Astrocyte (in vitro differentiated cells and primary cell): ENCODE measurements around the gene ABCC10. TPM values are rescaled to one million over a fixed set of nuclear protein-coding genes. Genes with fewer than 3 reads are reported as not detected.

Experiments used
- DNase-seq: peaks from one replicate; pipeline ENCODE4 v3.0.0-alpha.2; 2010; ENCODE audit warnings: low read depth
- FAIRE-seq: peaks from 2 replicates; lab custom pipeline; 2011; peaks lifted over from hg19 to GRCh38; lab: Jason Lieb, UNC
- H2AFZ ChIP-seq: 2 replicates; pipeline ENCODE4 v1.6.0; 2012; ENCODE audit warnings: low read depth, low read length, inconsistent platforms
- H3K27ac ChIP-seq: 2 replicates; pipeline ENCODE4 v1.5.1; 2011; ENCODE audit warnings: low read depth, low read length, inconsistent platforms
- H3K27me3 ChIP-seq: 2 replicates; pipeline ENCODE4 v1.6.0; 2011; ENCODE audit warnings: low read length, inconsistent platforms; ENCODE audit not compliant: insufficient read depth
- H3K36me3 ChIP-seq: 2 replicates; pipeline ENCODE4 v1.5.1; 2011; ENCODE audit warnings: low read length, inconsistent platforms; ENCODE audit not compliant: insufficient read depth
- H3K4me1 ChIP-seq: 2 replicates; pipeline ENCODE4 v1.5.1; 2011; ENCODE audit warnings: low read length, inconsistent platforms; ENCODE audit not compliant: insufficient read depth
- H3K4me2 ChIP-seq: 2 replicates; pipeline ENCODE4 v1.6.0; 2012; ENCODE audit warnings: low read length, inconsistent platforms
- H3K4me3 ChIP-seq: 2 replicates; pipeline ENCODE4 v1.5.1; 2011; ENCODE audit warnings: low read depth, mild to moderate bottlenecking, low read length, inconsistent platforms; ENCODE audit not compliant: insufficient read depth
- H3K79me2 ChIP-seq: 2 replicates; pipeline ENCODE4 v1.6.0; 2012; ENCODE audit warnings: mild to moderate bottlenecking, low read length, inconsistent platforms; ENCODE audit not compliant: insufficient read depth
- H3K9ac ChIP-seq: 2 replicates; pipeline ENCODE4 v1.6.0; 2012; ENCODE audit warnings: mild to moderate bottlenecking, low read length, inconsistent platforms
- H3K9me3 ChIP-seq: 2 replicates; pipeline ENCODE4 v1.5.1; 2012; ENCODE audit warnings: low read depth, mild to moderate bottlenecking, low read length, inconsistent platforms; ENCODE audit not compliant: insufficient read depth
- H4K20me1 ChIP-seq: 2 replicates; pipeline ENCODE4 v1.6.0; 2012; ENCODE audit warnings: low read length, inconsistent platforms; ENCODE audit not compliant: insufficient read depth
- H3K27ac Mint-ChIP-seq: one replicate; pipeline ENCODE4 v1.8.0; 2021; ENCODE audit warnings: mild to moderate bottlenecking, mixed read lengths; ENCODE audit not compliant: unreplicated experiment
- H3K27me3 Mint-ChIP-seq: one replicate; pipeline ENCODE4 v1.8.0; 2021; ENCODE audit warnings: low read depth, mixed read lengths; ENCODE audit not compliant: unreplicated experiment
- H3K36me3 Mint-ChIP-seq: one replicate; pipeline ENCODE4 v1.8.0; 2021; ENCODE audit warnings: low read depth, mixed read lengths; ENCODE audit not compliant: unreplicated experiment
- H3K4me1 Mint-ChIP-seq: one replicate; pipeline ENCODE4 v1.8.0; 2021; ENCODE audit warnings: low read depth, mixed read lengths; ENCODE audit not compliant: unreplicated experiment
- H3K4me3 Mint-ChIP-seq: one replicate; pipeline ENCODE4 v1.8.0; 2021; ENCODE audit warnings: mild to moderate bottlenecking, moderate library complexity, mixed read lengths; ENCODE audit not compliant: unreplicated experiment
- H3K9me3 Mint-ChIP-seq: one replicate; pipeline ENCODE4 v1.8.0; 2021; ENCODE audit warnings: mild to moderate bottlenecking, mixed read lengths; ENCODE audit not compliant: unreplicated experiment
- CTCF ChIP-seq: IDR thresholded peaks from 2 replicates; pipeline ENCODE4 v1.5.1; 2011; ENCODE audit warnings: low read depth, mild to moderate bottlenecking, inconsistent platforms, low read length, moderate library complexity; ENCODE audit not compliant: insufficient read depth
- EZH2 ChIP-seq: IDR thresholded peaks from 2 replicates; pipeline ENCODE4 v1.6.1; 2012; ENCODE audit warnings: mild to moderate bottlenecking, low read length, inconsistent platforms; ENCODE audit not compliant: insufficient read depth
- total RNA-seq: library from RNA; stranded (reverse); gene quantifications from 2 replicates; pipeline ENCODE4 v1.2.1, GENCODE V29; 2021

Gene ABCC10
- total RNA-seq, 1 donor from 2014 or later, result 37.2 TPM

- Histone ChIP-seq H3K4me2 (no peak overlapping the region), H3K9me3 (no peaks in the 10 kb centered on the region), H2AFZ (no peak overlapping the region), H3K36me3 (peaks cover 5% of the 10 kb centered on the region), H3K4me3 (no peak overlapping the region), H3K79me2 (no peaks in the 10 kb centered on the region), H3K27me3 (peaks cover 1% of the 10 kb centered on the region), H4K20me1 (peaks cover 12% of the 10 kb centered on the region), H3K9ac (no peak overlapping the region), H3K27ac (no peak overlapping the region), H3K4me1 (no peaks in the 10 kb centered on the region)
- peaks cover 25% of the 10 kb centered on the region for H3K36me3 Mint-ChIP-seq
- TF ChIP-seq CTCF, result no peak
- TF ChIP-seq EZH2, result no peak
- DNase-seq, result no peak
- no peaks in the 10 kb centered on the region for H3K4me1 Mint-ChIP-seq
- no peaks in the 10 kb centered on the region for H3K9me3 Mint-ChIP-seq
- H3K27me3 Mint-ChIP-seq, result peaks cover 7% of the 10 kb centered on the region
- FAIRE-seq, result no peak
- no peak overlapping the region for H3K4me3 Mint-ChIP-seq
- H3K27ac Mint-ChIP-seq, result no peak overlapping the region
These were observed 23.4 kb downstream of the ABCC10 start for GRCh38 chr6:43450699-43451131.

GRCh38 chr6:43451348-43451747 is 24.0 kb downstream of the ABCC10 start:
- no peaks in the 10 kb centered on the region for H3K4me1 ChIP-seq
- H3K9ac ChIP-seq, result no peak overlapping the region
- H2AFZ ChIP-seq, result no peak overlapping the region
- H3K9me3 ChIP-seq, result peaks cover 2% of the 10 kb centered on the region
- DNase-seq, result no peak
- Mint-ChIP-seq H3K27me3 (peaks cover 14% of the 10 kb centered on the region), H3K27ac (no peak overlapping the region), H3K4me3 (no peak overlapping the region), H3K4me1 (no peaks in the 10 kb centered on the region), H3K9me3 (no peaks in the 10 kb centered on the region), H3K36me3 (peaks cover 23% of the 10 kb centered on the region)
- TF ChIP-seq CTCF (no peak), EZH2 (no peak)
- H3K27ac ChIP-seq, result no peak overlapping the region
- H3K36me3 ChIP-seq, result peaks cover 5% of the 10 kb centered on the region
- no peak overlapping the region for H3K4me2 ChIP-seq
- H3K4me3 ChIP-seq, result no peak overlapping the region
- no peaks in the 10 kb centered on the region for H3K79me2 ChIP-seq
- no peak for FAIRE-seq
- H4K20me1 ChIP-seq, result peaks cover 12% of the 10 kb centered on the region
- peaks cover 8% of the 10 kb centered on the region for H3K27me3 ChIP-seq

GRCh38 chr6:43451939-43452338 is 24.6 kb downstream of the ABCC10 start:
- TF ChIP-seq CTCF (no peak), EZH2 (no peak)
- Mint-ChIP-seq H3K27me3 (peaks cover 20% of the 10 kb centered on the region), H3K27ac (no peak overlapping the region), H3K4me1 (no peaks in the 10 kb centered on the region), H3K4me3 (no peak overlapping the region), H3K36me3 (peaks cover 19% of the 10 kb centered on the region), H3K9me3 (no peaks in the 10 kb centered on the region)
- FAIRE-seq (no peak), DNase-seq (no peak)
- H3K27me3 ChIP-seq, result peaks cover 13% of the 10 kb centered on the region
- H3K4me3 ChIP-seq, result no peak overlapping the region
- peaks cover 2% of the 10 kb centered on the region for H3K9me3 ChIP-seq
- H3K27ac ChIP-seq, result no peak overlapping the region
- H3K36me3 ChIP-seq, result peaks cover 5% of the 10 kb centered on the region
- no peak overlapping the region for H2AFZ ChIP-seq
- H3K9ac ChIP-seq, result no peak overlapping the region
- H3K4me1 ChIP-seq, result no peaks in the 10 kb centered on the region
- no peak overlapping the region for H3K4me2 ChIP-seq
- H4K20me1 ChIP-seq, result peaks cover 12% of the 10 kb centered on the region
- no peaks in the 10 kb centered on the region for H3K79me2 ChIP-seq
